Mesenchymal stem cell (in vitro differentiated cells and primary cell): ENCODE data around the gene THAP5.

ENCODE experiments used
- DNase-seq: peaks from one replicate; pipeline ENCODE4 v3.0.0-alpha.2; 2013
- H2AFZ ChIP-seq: one replicate; pipeline ENCODE4 v1.6.1; 2013; ENCODE audit warnings: low read depth, mild to moderate bottlenecking, control low read depth, inconsistent platforms, low read length, moderate library complexity
- H2AK5ac ChIP-seq: 2 replicates; pipeline ENCODE4 v1.6.1; 2013; ENCODE audit warnings: low read length, moderate library complexity, mild to moderate bottlenecking, inconsistent platforms; ENCODE audit not compliant: severe bottlenecking
- H2BK120ac ChIP-seq: one replicate; pipeline ENCODE4 v1.6.1; 2013; ENCODE audit warnings: low read depth, mild to moderate bottlenecking, inconsistent platforms, low read length, moderate library complexity
- H2BK12ac ChIP-seq, 2 experiments: one replicate each; pipeline ENCODE4 v1.6.1; 2013; ENCODE audit warnings: inconsistent platforms in 2 of 2, low read length in 2 of 2, mild to moderate bottlenecking in 2 of 2, moderate library complexity in 2 of 2, control low read depth in 1 of 2
- H2BK15ac ChIP-seq: one replicate; pipeline ENCODE4 v1.6.1; 2013; ENCODE audit warnings: mild to moderate bottlenecking, low read depth, inconsistent platforms; ENCODE audit not compliant: poor library complexity, severe bottlenecking
- H2BK5ac ChIP-seq: 2 replicates; pipeline ENCODE4 v1.6.1; 2013; ENCODE audit warnings: low read depth, mild to moderate bottlenecking, low read length, control low read depth, inconsistent platforms; ENCODE audit not compliant: poor library complexity, severe bottlenecking
- H3K14ac ChIP-seq, 2 experiments: one replicate each; pipeline ENCODE4 v1.6.1; 2013; ENCODE audit warnings: inconsistent platforms in 2 of 2, low read length in 2 of 2, control low read depth in 1 of 2, mild to moderate bottlenecking in 1 of 2, moderate library complexity in 1 of 2
- H3K18ac ChIP-seq, 2 experiments: one replicate each; pipeline ENCODE4 v1.6.1; 2013; ENCODE audit warnings: inconsistent platforms in 2 of 2, low read length in 2 of 2, control low read depth in 1 of 2, low read depth in 1 of 2, mild to moderate bottlenecking in 1 of 2
- H3K23ac ChIP-seq, 2 experiments: one replicate each; pipeline ENCODE4 v1.6.1; 2013; ENCODE audit warnings: inconsistent platforms in 2 of 2, low read length in 2 of 2, mild to moderate bottlenecking in 2 of 2, moderate library complexity in 2 of 2, control low read depth in 1 of 2
- H3K27ac ChIP-seq: 2 replicates; pipeline ENCODE4 v1.5.1; 2013; ENCODE audit warnings: mild to moderate bottlenecking, moderate library complexity, low read length, control low read depth, inconsistent platforms; ENCODE audit not compliant: poor library complexity, severe bottlenecking
- H3K27me3 ChIP-seq, 2 experiments: 2 replicates each; pipeline versions ENCODE4 v1.6.1 to v1.7.0; 2013; ENCODE audit warnings: low read length in 2 of 2, mild to moderate bottlenecking in 2 of 2, moderate library complexity in 2 of 2, control low read depth in 1 of 2, inconsistent platforms in 1 of 2; ENCODE audit not compliant: control insufficient read depth in 1 of 2, insufficient read depth in 1 of 2
- H3K36me3 ChIP-seq, 2 experiments: 2 replicates each; pipeline versions ENCODE4 v1.6.1 to v1.7.0; 2013; ENCODE audit warnings: low read length in 2 of 2, control low read depth in 1 of 2, inconsistent platforms in 1 of 2, low read depth in 1 of 2, mild to moderate bottlenecking in 1 of 2; ENCODE audit not compliant: insufficient read depth in 2 of 2, control insufficient read depth in 1 of 2
- H3K4ac ChIP-seq, 2 experiments: one replicate each; pipeline ENCODE4 v1.6.1; 2013; ENCODE audit warnings: inconsistent platforms in 2 of 2, low read length in 2 of 2, mild to moderate bottlenecking in 2 of 2, moderate library complexity in 2 of 2, control low read depth in 1 of 2, low read depth in 1 of 2
- H3K4me1 ChIP-seq: 2 replicates; pipeline ENCODE4 v1.6.1; 2013; ENCODE audit warnings: low read depth, low read length, control low read depth; ENCODE audit not compliant: control insufficient read depth, insufficient read depth
- H3K4me2 ChIP-seq: 2 replicates; pipeline ENCODE4 v1.6.1; 2013; ENCODE audit warnings: low read length, mild to moderate bottlenecking, inconsistent platforms; ENCODE audit not compliant: poor library complexity, severe bottlenecking
- H3K4me3 ChIP-seq, 2 experiments: 2 replicates each; pipeline versions ENCODE4 v1.5.1 to v1.7.0; 2013; ENCODE audit warnings: low read length in 2 of 2, mild to moderate bottlenecking in 2 of 2, control low read depth in 1 of 2, low read depth in 1 of 2; ENCODE audit not compliant: insufficient read depth in 1 of 2
- H3K79me1 ChIP-seq: replicated peaks from 2 replicates; pipeline ENCODE4 v1.6.1; 2013; ENCODE audit warnings: mild to moderate bottlenecking, control low read depth, low read length, inconsistent platforms; ENCODE audit not compliant: poor library complexity, severe bottlenecking
- H3K9ac ChIP-seq: 2 replicates; pipeline ENCODE4 v1.7.0; 2013; ENCODE audit warnings: mild to moderate bottlenecking, low read length, moderate library complexity
- H3K9me3 ChIP-seq: 2 replicates; pipeline ENCODE4 v1.7.0; 2013; ENCODE audit warnings: mild to moderate bottlenecking, low read length; ENCODE audit not compliant: control insufficient read depth
- H4K8ac ChIP-seq: one replicate; pipeline ENCODE4 v1.6.1; 2013; ENCODE audit warnings: inconsistent platforms, mild to moderate bottlenecking, low read length, moderate library complexity
- H4K91ac ChIP-seq: one replicate; pipeline ENCODE4 v1.6.1; 2013; ENCODE audit warnings: mild to moderate bottlenecking, low read length, inconsistent platforms
- WGBS: methylation state at CpG from one replicate; pipeline ENCODE4 v1.1.7; 2013; ENCODE audit warnings: mixed read lengths; 5-methylcytosine and 5-hydroxymethylcytosine counted together

THAP5 gene

DNA sequence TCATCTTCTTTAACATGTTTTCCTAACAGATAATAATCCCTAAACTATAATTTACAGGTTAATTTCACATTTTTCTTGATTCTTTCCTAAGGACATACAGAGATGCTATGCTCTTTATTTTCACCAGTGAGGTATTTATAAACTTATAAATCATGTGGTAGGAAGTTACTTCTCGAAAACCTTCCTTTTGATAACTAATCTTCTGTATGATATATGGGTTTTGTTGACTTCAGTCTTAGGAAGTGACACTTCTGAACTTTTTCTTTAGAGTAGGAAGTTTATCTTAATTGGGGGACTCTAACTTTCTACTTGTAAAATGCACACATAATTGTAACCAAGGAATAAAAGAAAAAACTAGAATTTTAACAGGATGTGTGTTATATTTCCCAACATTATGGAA is 33.8 kb downstream of the THAP5 start:
- Histone ChIP-seq H3K9me3 (no peaks in the 10 kb centered on the region), H2AFZ (no peak overlapping the region), H3K23ac (no peak overlapping the region), H3K27ac (no peak overlapping the region), H2BK12ac (no peak overlapping the region), H3K14ac (no peak overlapping the region), H3K36me3 (no peaks in the 10 kb centered on the region), H4K91ac (no peak overlapping the region), H2BK15ac (no peak overlapping the region), H3K18ac (no peak overlapping the region), H2AK5ac (no peak overlapping the region), H2BK120ac (no peak overlapping the region), H3K4me3 (no peak overlapping the region), H2BK5ac (no peak overlapping the region), H3K27me3 (no peaks in the 10 kb centered on the region), H3K4ac (no peak overlapping the region), H3K79me1 (no peaks in the 10 kb centered on the region), H3K4me2 (no peak overlapping the region), H3K4me1 (no peaks in the 10 kb centered on the region), H4K8ac (no peak overlapping the region), H3K9ac (no peak overlapping the region)
- WGBS: no CpG with 5 or more reads among the region's 1 CpG
- no peak for DNase-seq

DNA sequence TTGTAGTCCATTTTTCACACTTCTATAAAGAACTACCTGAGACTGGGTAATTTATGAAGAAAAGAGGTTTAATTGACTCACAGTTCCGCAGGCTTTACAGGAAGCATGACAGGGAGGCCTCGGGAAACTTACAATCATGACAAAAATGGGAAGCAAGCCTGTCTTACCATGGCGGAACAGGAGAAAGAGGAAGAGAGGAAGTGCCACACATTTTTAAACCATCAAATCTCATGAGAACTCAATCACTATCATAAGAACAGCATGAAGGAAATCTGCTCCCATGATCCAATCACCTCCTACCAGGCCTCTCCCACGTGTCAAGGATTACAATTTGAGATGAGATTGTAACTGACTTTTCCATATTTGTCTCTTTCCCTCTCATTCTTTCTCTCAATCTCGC is 34.2 kb downstream of the THAP5 start:
- no peak overlapping the region for H2BK5ac ChIP-seq
- no peak overlapping the region for H2AFZ ChIP-seq
- no peak overlapping the region for H3K23ac ChIP-seq
- H3K4me2 ChIP-seq: no peak overlapping the region
- no peak overlapping the region for H3K4me3 ChIP-seq
- H2AK5ac ChIP-seq: no peak overlapping the region
- no peak overlapping the region for H3K27ac ChIP-seq
- H4K8ac ChIP-seq: no peak overlapping the region
- no peaks in the 10 kb centered on the region for H3K79me1 ChIP-seq
- H4K91ac ChIP-seq: no peak overlapping the region
- no peaks in the 10 kb centered on the region for H3K27me3 ChIP-seq
- no peak overlapping the region for H3K9ac ChIP-seq
- no peaks in the 10 kb centered on the region for H3K9me3 ChIP-seq
- WGBS: 81% methylated on average over 5 of the region's 5 CpGs
- H2BK120ac ChIP-seq: no peak overlapping the region
- no peak for DNase-seq
- no peak overlapping the region for H3K18ac ChIP-seq
- no peak overlapping the region for H2BK15ac ChIP-seq
- no peaks in the 10 kb centered on the region for H3K4me1 ChIP-seq
- no peak overlapping the region for H3K4ac ChIP-seq
- no peak overlapping the region for H3K14ac ChIP-seq
- H3K36me3 ChIP-seq: no peaks in the 10 kb centered on the region
- no peak overlapping the region for H2BK12ac ChIP-seq

DNA sequence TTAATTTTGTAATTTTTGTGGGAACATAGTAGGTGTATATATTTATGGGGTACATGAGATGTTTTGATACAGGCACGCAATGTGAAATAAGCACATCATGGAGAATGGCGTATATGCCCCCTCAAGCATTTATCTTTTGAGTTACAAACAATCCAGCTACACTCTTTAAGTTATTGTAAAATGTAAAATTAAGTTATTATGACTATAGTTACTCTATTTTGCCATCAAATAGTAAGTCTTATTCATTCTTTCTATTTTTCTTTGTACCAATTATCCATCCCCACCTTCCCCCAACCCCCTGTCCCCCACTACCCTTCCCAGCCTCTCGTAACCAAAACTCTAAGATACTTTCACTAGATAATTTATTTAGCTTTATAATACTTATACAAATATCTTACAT is 35.8 kb downstream of the THAP5 start:
- H3K4me3 ChIP-seq: no peak overlapping the region
- H3K9ac ChIP-seq: no peak overlapping the region
- DNase-seq: no peak
- no peaks in the 10 kb centered on the region for H3K79me1 ChIP-seq
- H4K8ac ChIP-seq: no peak overlapping the region
- no peak overlapping the region for H4K91ac ChIP-seq
- H2AK5ac ChIP-seq: no peak overlapping the region
- H3K4me1 ChIP-seq: no peaks in the 10 kb centered on the region
- H3K27me3 ChIP-seq: no peaks in the 10 kb centered on the region
- H2BK5ac ChIP-seq: no peak overlapping the region
- H3K9me3 ChIP-seq: no peaks in the 10 kb centered on the region
- H2BK120ac ChIP-seq: no peak overlapping the region
- no peak overlapping the region for H3K4ac ChIP-seq
- H3K4me2 ChIP-seq: no peak overlapping the region
- H2BK12ac ChIP-seq: no peak overlapping the region
- H2AFZ ChIP-seq: no peak overlapping the region
- no peaks in the 10 kb centered on the region for H3K36me3 ChIP-seq
- H2BK15ac ChIP-seq: no peak overlapping the region
- no peak overlapping the region for H3K27ac ChIP-seq
- no peak overlapping the region for H3K14ac ChIP-seq
- H3K18ac ChIP-seq: no peak overlapping the region
- no CpG with 5 or more reads among the region's 3 CpGs for WGBS
- H3K23ac ChIP-seq: no peak overlapping the region

- no peak for DNase-seq
- H2BK5ac ChIP-seq: no peak overlapping the region
Measured at GRCh38 chr7:108529341-108529740, 40.2 kb downstream of the THAP5 start.

More at GRCh38 chr7:108529341-108529740, 40.2 kb downstream of the THAP5 start:
- Histone ChIP-seq H2BK120ac (no peak overlapping the region), H3K23ac (no peak overlapping the region), H3K79me1 (no peaks in the 10 kb centered on the region), H2BK15ac (no peak overlapping the region), H2BK12ac (no peak overlapping the region), H3K4ac (no peak overlapping the region), H3K4me3 (no peak overlapping the region), H3K27me3 (no peaks in the 10 kb centered on the region), H3K27ac (no peak overlapping the region), H3K4me2 (no peak overlapping the region), H4K91ac (no peak overlapping the region), H3K18ac (no peak overlapping the region), H3K9me3 (no peaks in the 10 kb centered on the region), H4K8ac (no peak overlapping the region), H3K9ac (no peak overlapping the region), H3K4me1 (peaks cover 3% of the 10 kb centered on the region), H2AFZ (no peak overlapping the region), H3K36me3 (no peaks in the 10 kb centered on the region), H2AK5ac (no peak overlapping the region), H3K14ac (no peak overlapping the region)
- WGBS: 94% methylated on average over 3 of the region's 3 CpGs
